Measurements from ENCODE around the gene LSG1. TPM values are rescaled to one million over a fixed set of nuclear protein-coding genes. Genes with fewer than 3 reads are reported as not detected.

Gene LSG1
- total and polyA plus RNA-seq, 9 of the 15 experiments (the other 6 are each of a cell fraction or from before 2014, with no cell fraction given): 14.9 to 73.7 (median 46.7) TPM

DNA sequence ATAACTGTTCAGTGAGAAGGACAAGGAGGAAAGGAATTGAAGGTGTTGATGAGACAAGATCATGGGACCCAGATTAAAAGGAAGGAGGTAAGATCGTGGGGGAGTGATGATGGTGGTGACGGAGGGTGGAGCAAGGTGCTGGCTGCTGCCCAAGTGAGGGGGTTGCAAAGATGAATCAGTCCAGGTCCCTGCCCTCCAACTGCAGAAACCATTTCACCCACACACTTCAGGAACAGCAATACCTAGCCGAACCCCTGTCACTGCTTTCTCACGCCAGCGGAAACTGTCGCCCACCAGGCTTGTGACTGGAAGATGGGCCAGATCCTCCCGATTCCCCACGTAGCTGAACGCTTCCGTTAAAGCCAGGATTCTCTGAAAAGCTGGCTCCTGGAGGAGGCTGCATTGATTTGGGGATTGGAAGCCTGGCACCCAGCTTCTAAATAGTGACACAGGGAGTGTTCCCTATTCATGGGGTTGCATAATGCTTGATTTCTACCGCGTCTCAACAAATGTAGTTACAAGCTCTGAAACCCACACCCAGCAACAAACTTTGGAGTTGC, 3.2 kb upstream of the LSG1 start (continued):
- TF ChIP-seq, protein P1, sequence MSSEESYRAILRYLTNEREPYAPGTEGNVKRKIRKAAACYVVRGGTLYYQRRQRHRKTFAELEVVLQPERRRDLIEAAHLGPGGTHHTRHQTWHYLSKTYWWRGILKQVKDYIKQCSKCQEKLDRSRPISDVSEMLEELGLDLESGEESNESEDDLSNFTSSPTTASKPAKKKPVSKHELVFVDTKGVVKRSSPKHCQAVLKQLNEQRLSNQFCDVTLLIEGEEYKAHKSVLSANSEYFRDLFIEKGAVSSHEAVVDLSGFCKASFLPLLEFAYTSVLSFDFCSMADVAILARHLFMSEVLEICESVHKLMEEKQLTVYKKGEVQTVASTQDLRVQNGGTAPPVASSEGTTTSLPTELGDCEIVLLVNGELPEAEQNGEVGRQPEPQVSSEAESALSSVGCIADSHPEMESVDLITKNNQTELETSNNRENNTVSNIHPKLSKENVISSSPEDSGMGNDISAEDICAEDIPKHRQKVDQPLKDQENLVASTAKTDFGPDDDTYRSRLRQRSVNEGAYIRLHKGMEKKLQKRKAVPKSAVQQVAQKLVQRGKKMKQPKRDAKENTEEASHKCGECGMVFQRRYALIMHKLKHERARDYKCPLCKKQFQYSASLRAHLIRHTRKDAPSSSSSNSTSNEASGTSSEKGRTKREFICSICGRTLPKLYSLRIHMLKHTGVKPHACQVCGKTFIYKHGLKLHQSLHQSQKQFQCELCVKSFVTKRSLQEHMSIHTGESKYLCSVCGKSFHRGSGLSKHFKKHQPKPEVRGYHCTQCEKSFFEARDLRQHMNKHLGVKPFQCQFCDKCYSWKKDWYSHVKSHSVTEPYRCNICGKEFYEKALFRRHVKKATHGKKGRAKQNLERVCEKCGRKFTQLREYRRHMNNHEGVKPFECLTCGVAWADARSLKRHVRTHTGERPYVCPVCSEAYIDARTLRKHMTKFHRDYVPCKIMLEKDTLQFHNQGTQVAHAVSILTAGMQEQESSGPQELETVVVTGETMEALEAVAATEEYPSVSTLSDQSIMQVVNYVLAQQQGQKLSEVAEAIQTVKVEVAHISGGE (CRISPR knock-in tag; IDR thresholded peaks at IDR 0.05): no peak; a peak in 2 of 6 replicates
- TF ChIP-seq TEAD1 (CRISPR knock-in tag; IDR thresholded peaks at IDR 0.05) (no peak), NELFE (IDR thresholded peaks at IDR 0.05; ENCODE audit: insufficient read depth, insufficient read length) (no peak), RCOR1 (IDR thresholded peaks at IDR 0.05; ENCODE audit: borderline replicate concordance in 1 of 2, low read depth in 2 of 2, low read length in 2 of 2) (0 out of 4 replicates have a peak, but pooled peaks of 1 of the 2 experiments have one; percentile 31), POU5F1 (IDR thresholded peaks at IDR 0.05; ENCODE audit: borderline replicate concordance, low read depth, low read length, partially characterized antibody) (no peak), PCBP1 (IDR thresholded peaks at IDR 0.05; ENCODE audit: low read depth, low read length, poor library complexity, severe bottlenecking) (no peak), CTBP1 (IDR thresholded peaks at IDR 0.05; ENCODE audit: borderline replicate concordance) (0 out of 2 replicates have a peak, but pooled peaks have one; percentile 30), ARID1B (IDR thresholded peaks at IDR 0.05) (peak; percentile 46; the same call in 1 of the 2 replicates), KAT8 (IDR thresholded peaks at IDR 0.05; ENCODE audit: low read depth) (no peak), DPF2 (IDR thresholded peaks at IDR 0.05) (0 out of 2 replicates have a peak, but pooled peaks have one; percentile 50), ZSCAN29 (IDR thresholded peaks at IDR 0.05) (no peak), NCOA6 (IDR thresholded peaks at IDR 0.05) (no peak), CC2D1A (IDR thresholded peaks at IDR 0.05) (no peak), KLF16 (IDR thresholded peaks at IDR 0.05) (no peak), KDM1A (IDR thresholded peaks at IDR 0.05) (0 out of 4 replicates have a peak, but pooled peaks of 1 of the 2 experiments have one; percentile 6), TEAD2 (tag; IDR thresholded peaks at IDR 0.05) (no peak)
- TF ChIP-seq, protein P2, sequence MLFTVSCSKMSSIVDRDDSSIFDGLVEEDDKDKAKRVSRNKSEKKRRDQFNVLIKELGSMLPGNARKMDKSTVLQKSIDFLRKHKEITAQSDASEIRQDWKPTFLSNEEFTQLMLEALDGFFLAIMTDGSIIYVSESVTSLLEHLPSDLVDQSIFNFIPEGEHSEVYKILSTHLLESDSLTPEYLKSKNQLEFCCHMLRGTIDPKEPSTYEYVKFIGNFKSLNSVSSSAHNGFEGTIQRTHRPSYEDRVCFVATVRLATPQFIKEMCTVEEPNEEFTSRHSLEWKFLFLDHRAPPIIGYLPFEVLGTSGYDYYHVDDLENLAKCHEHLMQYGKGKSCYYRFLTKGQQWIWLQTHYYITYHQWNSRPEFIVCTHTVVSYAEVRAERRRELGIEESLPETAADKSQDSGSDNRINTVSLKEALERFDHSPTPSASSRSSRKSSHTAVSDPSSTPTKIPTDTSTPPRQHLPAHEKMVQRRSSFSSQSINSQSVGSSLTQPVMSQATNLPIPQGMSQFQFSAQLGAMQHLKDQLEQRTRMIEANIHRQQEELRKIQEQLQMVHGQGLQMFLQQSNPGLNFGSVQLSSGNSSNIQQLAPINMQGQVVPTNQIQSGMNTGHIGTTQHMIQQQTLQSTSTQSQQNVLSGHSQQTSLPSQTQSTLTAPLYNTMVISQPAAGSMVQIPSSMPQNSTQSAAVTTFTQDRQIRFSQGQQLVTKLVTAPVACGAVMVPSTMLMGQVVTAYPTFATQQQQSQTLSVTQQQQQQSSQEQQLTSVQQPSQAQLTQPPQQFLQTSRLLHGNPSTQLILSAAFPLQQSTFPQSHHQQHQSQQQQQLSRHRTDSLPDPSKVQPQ (CRISPR knock-in tag; IDR thresholded peaks at IDR 0.05; ENCODE audit: borderline replicate concordance): no peak
- TF ChIP-seq, protein P3, sequence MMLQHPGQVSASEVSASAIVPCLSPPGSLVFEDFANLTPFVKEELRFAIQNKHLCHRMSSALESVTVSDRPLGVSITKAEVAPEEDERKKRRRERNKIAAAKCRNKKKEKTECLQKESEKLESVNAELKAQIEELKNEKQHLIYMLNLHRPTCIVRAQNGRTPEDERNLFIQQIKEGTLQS (IDR thresholded peaks at IDR 0.05): peak; percentile 32; the same call in 1 of the 2 replicates
- TF ChIP-seq, protein P3 (CRISPR knock-in tag; conservative IDR thresholded peaks at IDR 0.05): no peak
- TF ChIP-seq, protein P4, sequence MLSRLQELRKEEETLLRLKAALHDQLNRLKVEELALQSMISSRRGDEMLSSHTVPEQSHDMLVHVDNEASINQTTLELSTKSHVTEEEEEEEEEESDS (CRISPR knock-in tag; IDR thresholded peaks at IDR 0.05): no peak

Measured in K562 (cell line).